Tibial nerve (tissue), 4 donors: ENCODE data around the gene SPI1. TPM values are rescaled to one million over a fixed set of nuclear protein-coding genes. Genes with fewer than 3 reads are reported as not detected.

Source experiments
- DNase-seq, 2 donors: peaks; one replicate each; pipeline ENCODE4 v3.0.0-alpha.2; 2019; ENCODE audit warnings: low spot score in 2 of 2
- H3K27ac ChIP-seq, 4 donors: fragments of 200-600 bp; sonication (generic) in 3 of 4; one replicate each; pipeline ENCODE4 v1.5.1; 2017 to 2019; ENCODE audit warnings: mild to moderate bottlenecking in 1 of 4
- H3K27me3 ChIP-seq, 2 donors: fragments of 200-600 bp; sonication (generic) in 1 of 2; one replicate each; pipeline versions ENCODE4 v1.5.1 to v1.6.0; 2017 to 2019
- H3K36me3 ChIP-seq, 3 donors: fragments of 200-600 bp; sonication (generic); one replicate each; pipeline ENCODE4 v1.5.1; 2018 to 2019
- H3K4me1 ChIP-seq, 4 donors: fragments of 200-600 bp; sonication (generic) in 3 of 4; one replicate each; pipeline ENCODE4 v1.5.1; 2017 to 2019
- H3K4me3 ChIP-seq, 4 donors: fragments of 200-600 bp; sonication (generic) in 3 of 4; one replicate each; pipeline ENCODE4 v1.5.1; 2017 to 2019; ENCODE audit warnings: mild to moderate bottlenecking in 1 of 4, moderate library complexity in 1 of 4
- H3K9me3 ChIP-seq, 4 donors: fragments of 200-600 bp; sonication (generic) in 3 of 4; one replicate each; pipeline ENCODE4 v1.5.1; 2017 to 2019
- CTCF ChIP-seq, 5 experiments: fragments of 200-600 bp in 3 of 5; fragments of 450-650 bp in 2 of 5; sonication (generic) in 3 of 5; IDR thresholded peaks; one replicate each; pipeline ENCODE4 v1.5.1; 2016 to 2019; ENCODE audit warnings: antibody characterized with exemption in 5 of 5, mild to moderate bottlenecking in 3 of 5, moderate library complexity in 2 of 5
- EP300 ChIP-seq, 2 donors: sonication (generic); formaldehyde crosslinking; IDR thresholded peaks; one replicate each; pipeline ENCODE4 v1.6.1; 2017; ENCODE audit warnings: antibody characterized with exemption in 2 of 2, mild to moderate bottlenecking in 1 of 2
- POLR2A ChIP-seq, 2 donors: fragments of 450-650 bp; IDR thresholded peaks; one replicate each; pipeline ENCODE4 v1.6.1; 2017; ENCODE audit warnings: antibody characterized with exemption in 2 of 2, mild to moderate bottlenecking in 2 of 2, moderate library complexity in 2 of 2
- WGBS, 2 donors: methylation state at CpG; one replicate each; pipeline ENCODE4 v1.1.5; 2018; 5-methylcytosine and 5-hydroxymethylcytosine counted together
- total RNA-seq, 4 donors: library from RNA; depleted of rRNA; stranded (reverse); fragments of >200 nt; gene quantifications; one replicate each; pipeline ENCODE4 v1.1.0, GENCODE V29; 2016

Gene SPI1
- total RNA-seq, 4 donors from 2014 or later, result 18.8 to 73.5 (median 25.2) TPM

- no peak overlapping the region for H3K4me3 ChIP-seq
- DNase-seq, result no peak
- peaks cover 0 to 78% (median 33%) of the 10 kb centered on the region in 4 donors for H3K4me1 ChIP-seq
- H3K9me3 ChIP-seq, result no peaks in the 10 kb centered on the region
- peak overlapping the region; percentile 7 to 91 (median 66) for H3K27ac ChIP-seq
- H3K36me3 ChIP-seq, result peaks cover 0 to 84% (median 5%) of the 10 kb centered on the region in 3 donors
- H3K27me3 ChIP-seq, result no peaks in the 10 kb centered on the region
- TF ChIP-seq POLR2A (IDR thresholded peaks at IDR 0.05) (no peak), EP300 (IDR thresholded peaks at IDR 0.05) (no peak), CTCF (IDR thresholded peaks at IDR 0.05) (no peak)
- 53 to 55% methylated on average over 12 to 16 of the region's 16 CpGs for WGBS, 2 donors
These were observed 35.7 kb upstream of the SPI1 start for GRCh38 chr11:47413908-47414684.

GRCh38 chr11:47413351-47413750 is 35.0 kb upstream of the SPI1 start:
- no peaks in the 10 kb centered on the region for H3K9me3 ChIP-seq
- no peak overlapping the region for H3K4me3 ChIP-seq
- no peaks in the 10 kb centered on the region for H3K27me3 ChIP-seq
- H3K36me3 ChIP-seq, result peaks cover 0 to 77% (median 1%) of the 10 kb centered on the region in 3 donors
- H3K27ac ChIP-seq, result peak overlapping the region in 3 of 4 donors; percentile 52 to 91 (median 79)
- H3K4me1 ChIP-seq, result peaks cover 0 to 76% (median 35%) of the 10 kb centered on the region in 4 donors
- DNase-seq, result no peak
- WGBS, 2 donors, result 64 to 70% methylated on average over 11 to 13 of the region's 13 CpGs
- TF ChIP-seq EP300 (IDR thresholded peaks at IDR 0.05) (no peak), POLR2A (IDR thresholded peaks at IDR 0.05) (no peak), CTCF (IDR thresholded peaks at IDR 0.05) (no peak)

- Histone ChIP-seq H3K4me3 (no peak overlapping the region), H3K4me1 (peaks cover 0 to 81% (median 42%) of the 10 kb centered on the region in 4 donors), H3K9me3 (no peaks in the 10 kb centered on the region), H3K27ac (peak overlapping the region in 2 of 4 donors; percentile 36 to 52), H3K36me3 (peaks cover 0 to 64% (median 0%) of the 10 kb centered on the region in 3 donors), H3K27me3 (no peaks in the 10 kb centered on the region)
- WGBS, 2 donors, result 70 to 71% methylated on average over 10 to 12 of the region's 12 CpGs
- DNase-seq, result no peak
- TF ChIP-seq EP300 (IDR thresholded peaks at IDR 0.05) (no peak), CTCF (IDR thresholded peaks at IDR 0.05) (peak; percentile 54 to 69 (median 60)), POLR2A (IDR thresholded peaks at IDR 0.05) (no peak)
These were observed 33.8 kb upstream of the SPI1 start for GRCh38 chr11:47411884-47412746.

GRCh38 chr11:47410370-47411264 is 32.3 kb upstream of the SPI1 start:
- Histone ChIP-seq H3K4me3 (peak overlapping the region in 1 of 4 donors; percentile 79), H3K27ac (peak overlapping the region; percentile 32 to 97 (median 91)), H3K9me3 (no peaks in the 10 kb centered on the region), H3K27me3 (no peaks in the 10 kb centered on the region), H3K4me1 (peaks cover 0 to 74% (median 40%) of the 10 kb centered on the region in 4 donors), H3K36me3 (peaks cover 0 to 51% (median 0%) of the 10 kb centered on the region in 3 donors)
- no peak for TF ChIP-seq CTCF (IDR thresholded peaks at IDR 0.05)
- TF ChIP-seq EP300 (IDR thresholded peaks at IDR 0.05), result no peak
- DNase-seq, result no peak
- WGBS, 2 donors, result 62 to 70% methylated on average over 11 of the region's 12 CpGs
